Measurements from ENCODE around the gene ASXL2.

- TF ChIP-seq POLR2A (IDR thresholded peaks at IDR 0.05) (no peak), CTCF (IDR thresholded peaks at IDR 0.05 in 4 of 5, conservative IDR thresholded peaks at IDR 0.05 in 1 of 5) (no peak)
Measured at GRCh38 chr2:25707927-25708590, 170.2 kb downstream of the ASXL2 start.
